ENCODE results near the gene MKLN1.

DNA sequence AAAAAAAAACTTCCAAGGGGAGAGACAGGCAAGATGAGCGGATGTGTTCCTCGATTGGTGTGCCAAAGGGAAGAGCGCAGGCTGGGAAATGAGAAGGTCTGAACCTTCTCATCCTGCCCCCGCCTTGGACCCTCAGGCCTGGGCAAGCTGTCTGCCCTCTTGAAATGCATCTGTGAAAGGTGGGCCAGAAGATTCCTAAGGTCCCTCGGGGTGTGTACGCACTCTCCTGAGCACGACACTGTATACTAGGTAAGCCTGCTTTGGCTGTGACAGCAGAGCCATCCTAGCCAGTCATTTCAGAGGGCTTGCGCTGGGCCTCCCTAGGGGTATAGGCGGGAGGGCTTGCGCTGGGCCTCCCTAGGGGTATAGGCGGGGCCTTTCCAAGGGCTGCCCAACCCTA is 201.9 kb downstream of the MKLN1 start:
- TF ChIP-seq CTCF (IDR thresholded peaks at IDR 0.05; ENCODE audit: insufficient read depth, low read length, poor library complexity, severe bottlenecking): no peak
- TF ChIP-seq EZH2phosphoT487 (conservative IDR thresholded peaks at IDR 0.05; ENCODE audit: low read length): no peak

Measured in SU-DHL-6 (cell line).